Testis (tissue), 2 donors: ENCODE measurements around the gene SOX3.

Experiments
- CTCF ChIP-seq, 3 experiments: fragments of 450-650 bp in 2 of 3; fragments of 200-600 bp in 1 of 3; sonication (generic) in 1 of 3; IDR thresholded peaks; one replicate each; pipeline ENCODE4 v1.5.1; 2016 to 2019; ENCODE audit warnings: antibody characterized with exemption in 3 of 3, mild to moderate bottlenecking in 2 of 3, moderate library complexity in 1 of 3
- POLR2A ChIP-seq: fragments of 450-650 bp; IDR thresholded peaks from one replicate; pipeline ENCODE4 v1.6.1; 2017; ENCODE audit warnings: antibody characterized with exemption, mild to moderate bottlenecking, moderate library complexity

DNA sequence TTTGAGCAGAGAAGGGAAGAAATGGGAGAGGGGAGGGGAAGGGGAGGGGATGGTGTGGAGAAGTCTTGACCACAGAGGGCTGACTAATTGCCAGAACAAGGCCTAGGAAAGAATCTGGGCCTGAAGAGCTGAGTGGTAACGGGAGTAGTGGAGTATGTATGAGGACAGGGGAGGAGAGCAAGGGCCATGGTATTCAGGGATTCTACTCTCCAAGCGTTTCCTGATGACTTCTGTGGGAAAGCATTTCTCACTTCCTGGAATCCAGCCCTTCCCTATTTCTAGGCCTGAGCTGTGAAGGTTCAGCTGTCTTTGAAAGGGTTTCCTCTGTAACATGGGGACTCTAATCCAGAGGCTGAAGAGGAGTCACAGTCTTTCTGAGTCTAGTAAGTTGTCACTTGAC, 19.7 kb upstream of the SOX3 start:
- no peak for TF ChIP-seq CTCF (IDR thresholded peaks at IDR 0.05)
- no peak for TF ChIP-seq POLR2A
